IMR-90 (cell line): Measurements from ENCODE around the gene HFM1. TPM values are rescaled to one million over a fixed set of nuclear protein-coding genes. Genes with fewer than 3 reads are reported as not detected.

Experiments
- ATAC-seq: fragments of 200-7000 bp; cut with Tn5 transposase; 2 replicates; pipeline ENCODE4 v1.9.1; 2020; ENCODE audit warnings: low read depth, mild to moderate bottlenecking, moderate library complexity
- BruUV-seq: library from RNA; stranded (reverse); fragments of 400-500 nt; replicated peaks from 2 replicates; lab custom pipeline; 2021; lab: Mats Ljungman, UMichigan
- CTCF ChIA-PET: fragments of 300-600 bp; formaldehyde crosslinking; extraction: SDS; loops from one replicate; lab custom pipeline; 2021; ENCODE audit warnings: antibody characterized with exemption; lab: Yijun Ruan, JAX
- POLR2A ChIA-PET: fragments of 300-600 bp; sonication (Branson Sonifier 250); formaldehyde crosslinking; loops from one replicate; lab custom pipeline; 2022; ENCODE audit warnings: antibody characterized with exemption; ENCODE audit not compliant: unreplicated experiment; lab: Charles Lee
- DNase-seq: peaks from one replicate; pipeline ENCODE4 v3.0.0; 2013
- H2AFZ ChIP-seq: replicated peaks from 2 replicates; pipeline ENCODE3; 2013; ENCODE audit warnings: low read length, mild to moderate bottlenecking; ENCODE audit not compliant: poor library complexity
- H2AK5ac ChIP-seq: 2 replicates; pipeline ENCODE4 v1.6.1; 2013; ENCODE audit warnings: low read depth, low read length, inconsistent platforms
- H2AK9ac ChIP-seq: replicated peaks from 2 replicates; pipeline ENCODE3; 2013; ENCODE audit warnings: mild to moderate bottlenecking, low read depth, low read length, moderate library complexity; ENCODE audit not compliant: poor library complexity
- H2BK120ac ChIP-seq: 2 replicates; pipeline ENCODE4 v1.6.1; 2013; ENCODE audit warnings: low read depth, low read length, inconsistent platforms
- H2BK15ac ChIP-seq: 3 replicates; pipeline ENCODE4 v1.6.1; 2013; ENCODE audit warnings: low read depth, low read length, inconsistent platforms
- H2BK20ac ChIP-seq: 2 replicates; pipeline ENCODE4 v1.6.1; 2013; ENCODE audit warnings: low read depth, mild to moderate bottlenecking, inconsistent platforms, low read length, moderate library complexity
- H2BK5ac ChIP-seq: 2 replicates; pipeline ENCODE4 v1.6.1; 2013; ENCODE audit warnings: mild to moderate bottlenecking, low read depth, low read length, inconsistent platforms; ENCODE audit not compliant: poor library complexity, severe bottlenecking
- H3K14ac ChIP-seq: replicated peaks from 2 replicates; pipeline ENCODE4 v1.6.1; 2013; ENCODE audit warnings: low read depth, low read length, inconsistent platforms
- H3K18ac ChIP-seq: 2 replicates; pipeline ENCODE4 v1.6.1; 2013; ENCODE audit warnings: low read depth, low read length, control low read depth
- H3K23ac ChIP-seq: 2 replicates; pipeline ENCODE4 v1.6.1; 2013; ENCODE audit warnings: low read depth, low read length, inconsistent platforms
- H3K27ac ChIP-seq: 2 replicates; pipeline ENCODE4 v1.5.1; 2013; ENCODE audit warnings: mild to moderate bottlenecking, control low read depth, low read length; ENCODE audit not compliant: insufficient read depth
- H3K27me3 ChIP-seq: 2 replicates; pipeline ENCODE4 v1.6.1; 2013; ENCODE audit warnings: low read length; ENCODE audit not compliant: control insufficient read depth, insufficient read depth
- H3K36me3 ChIP-seq: 2 replicates; pipeline ENCODE4 v1.6.1; 2013; ENCODE audit warnings: low read length, mixed read lengths; ENCODE audit not compliant: control insufficient read depth, insufficient read depth
- H3K4ac ChIP-seq: 2 replicates; pipeline ENCODE4 v1.6.1; 2013; ENCODE audit warnings: low read depth, low read length, inconsistent platforms
- H3K4me1 ChIP-seq: 2 replicates; pipeline ENCODE4 v1.6.1; 2013; ENCODE audit warnings: low read length, mixed read lengths; ENCODE audit not compliant: control insufficient read depth, insufficient read depth
- H3K4me2 ChIP-seq: 2 replicates; pipeline ENCODE4 v1.6.1; 2013; ENCODE audit warnings: low read depth, mild to moderate bottlenecking, control low read depth, low read length, moderate library complexity
- H3K4me3 ChIP-seq: 2 replicates; pipeline ENCODE4 v1.5.1; 2013; ENCODE audit warnings: low read depth, mild to moderate bottlenecking, control low read depth, low read length, moderate library complexity; ENCODE audit not compliant: insufficient read depth
- H3K56ac ChIP-seq: 2 replicates; pipeline ENCODE4 v1.6.1; 2013; ENCODE audit warnings: low read length, inconsistent platforms; ENCODE audit not compliant: insufficient read depth; ENCODE audit errors: extremely low read depth
- H3K79me1 ChIP-seq, 2 experiments: 2 replicates each; pipeline ENCODE4 v1.6.1; 2013; ENCODE audit warnings: low read length in 2 of 2, inconsistent platforms in 1 of 2, low read depth in 1 of 2
- H3K9ac ChIP-seq: 2 replicates; pipeline ENCODE4 v1.6.1; 2013; ENCODE audit warnings: low read depth, low read length, control low read depth
- H3K9me1 ChIP-seq: 2 replicates; pipeline ENCODE4 v1.6.1; 2013; ENCODE audit warnings: low read length, inconsistent platforms; ENCODE audit not compliant: insufficient read depth
- H3K9me3 ChIP-seq: 2 replicates; pipeline ENCODE4 v1.6.1; 2013; ENCODE audit warnings: low read length; ENCODE audit not compliant: control insufficient read depth, insufficient read depth
- H4K20me1 ChIP-seq: 2 replicates; pipeline ENCODE4 v1.6.1; 2013; ENCODE audit warnings: low read length, inconsistent platforms; ENCODE audit not compliant: insufficient read depth
- H4K5ac ChIP-seq: 2 replicates; pipeline ENCODE4 v1.6.1; 2013; ENCODE audit warnings: mild to moderate bottlenecking, low read depth, low read length, control low read depth
- H4K8ac ChIP-seq, 2 experiments: 2 replicates each; pipeline ENCODE4 v1.6.1; 2013; ENCODE audit warnings: low read depth in 2 of 2, low read length in 2 of 2, control low read depth in 1 of 2, inconsistent platforms in 1 of 2
- H4K91ac ChIP-seq: 2 replicates; pipeline ENCODE4 v1.6.1; 2013; ENCODE audit warnings: low read depth, low read length, inconsistent platforms; ENCODE audit not compliant: insufficient read depth
- CHD1 ChIP-seq: IDR thresholded peaks from 2 replicates; pipeline ENCODE4 v1.6.1; 2012; ENCODE audit warnings: low read depth, low read length, improper control_type of control experiment
- FOS ChIP-seq: fragments of 150-350 bp; IDR thresholded peaks from 2 replicates; pipeline ENCODE4 v1.6.1; 2016; ENCODE audit warnings: low read depth, low read length
- MAZ ChIP-seq: IDR thresholded peaks from 2 replicates; pipeline ENCODE4 v1.6.1; 2012; ENCODE audit warnings: low read depth, mild to moderate bottlenecking, low read length, improper control_type of control experiment, moderate library complexity, borderline replicate concordance
- MXI1 ChIP-seq: IDR thresholded peaks from 2 replicates; pipeline ENCODE4 v1.6.1; 2012; ENCODE audit warnings: low read depth, mild to moderate bottlenecking, low read length, moderate library complexity, borderline replicate concordance
- NFE2L2 ChIP-seq: fragments of 150-350 bp; IDR thresholded peaks from 2 replicates; pipeline ENCODE4 v1.6.1; 2016; ENCODE audit warnings: low read depth, mild to moderate bottlenecking, low read length
- USF2 ChIP-seq: fragments of 150-350 bp; IDR thresholded peaks from 2 replicates; pipeline ENCODE4 v1.6.1; 2017; ENCODE audit warnings: mild to moderate bottlenecking, antibody characterized with exemption, low read length, low read depth
- WGBS, 2 experiments: methylation state at CpG; one replicate each; pipeline versions ENCODE4 v1.1.5 to v1.1.7; 2013; ENCODE audit warnings: missing lambda C conversion rate in 2 of 2; ENCODE audit not compliant: insufficient read length in 1 of 2; ENCODE audit errors: extremely low coverage in 2 of 2; 5-methylcytosine and 5-hydroxymethylcytosine counted together
- dilution Hi-C: fragments of 300-500 bp; cut with HindIII; formaldehyde crosslinking; loops from one replicate; pipeline ENCODE4 v1.14.3; 2018; ENCODE audit warnings: low sequenced_read_pairs; ENCODE audit not compliant: unreplicated experiment
- in situ Hi-C: fragments of 300-500 bp; cut with MboI; formaldehyde crosslinking; loops from 3 replicates; pipeline ENCODE4 v1.14.3; 2019; ENCODE audit warnings: low sequenced_read_pairs, inconsistent platforms, mixed read lengths
- intact Hi-C: fragments of 100-400 bp; cut with micrococcal nuclease; formaldehyde crosslinking; loops from 2 replicates; pipeline ENCODE4 v1.10.0; 2022
- polyA plus RNA-seq, 3 experiments: library from polyadenylated mRNA; depleted of rRNA; stranded (reverse); fragments of >200 nt; gene quantifications; 2 replicates each; pipeline ENCODE4 v1.2.3, GENCODE V29; 2012; ENCODE audit warnings: low replicate concordance in 1 of 3
- total RNA-seq: library from RNA; depleted of rRNA; stranded (reverse); fragments of >200 nt; gene quantifications from 2 replicates; pipeline ENCODE4 v1.2.3, GENCODE V29; 2012
- TF ChIP-seq, protein P1 (sequence below): conservative IDR thresholded peaks from 2 replicates; pipeline ENCODE4 v1.5.1; 2012; ENCODE audit warnings: mild to moderate bottlenecking, low read depth, low read length, improper control_type of control experiment

Gene HFM1
- total and polyA plus RNA-seq, 2 of the 4 experiments (the other 2 are of a cell fraction) = 0.15 to 0.18 TPM

DNA sequence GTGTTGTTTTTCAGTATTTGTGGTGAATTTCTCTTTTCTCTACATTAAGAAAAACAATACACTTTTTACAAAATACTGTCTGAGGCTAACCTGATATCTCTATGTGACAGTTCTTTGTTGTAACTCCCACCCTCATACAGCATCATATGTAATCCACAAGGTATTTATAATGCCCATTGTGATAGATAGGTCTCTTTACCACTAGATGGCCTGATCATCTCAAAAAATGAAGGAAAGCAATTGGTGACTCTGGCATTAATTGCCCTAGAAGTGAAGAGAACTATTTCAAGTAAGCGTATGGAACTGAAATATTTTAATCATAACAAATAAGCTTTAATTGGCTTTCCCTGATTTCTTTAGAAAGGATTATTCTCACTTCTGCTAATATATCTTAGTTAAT, 36.2 kb upstream of the HFM1 start:
- no peak overlapping the region for H3K56ac ChIP-seq
- no peaks in the 10 kb centered on the region for H3K9me1 ChIP-seq
- H3K9me3 ChIP-seq = no peaks in the 10 kb centered on the region
- H3K14ac ChIP-seq = no peak overlapping the region
- H3K4me3 ChIP-seq = no peak overlapping the region
- in situ Hi-C loops (no loop called here), intact Hi-C loops (no loop called here), dilution Hi-C loops (no loop called here)
- ATAC-seq (no peak), DNase-seq (no peak)
- no peak overlapping the region for H2BK20ac ChIP-seq
- H2BK120ac ChIP-seq = no peak overlapping the region
- no peak overlapping the region for H4K5ac ChIP-seq
- no peak overlapping the region for H3K23ac ChIP-seq
- no peaks in the 10 kb centered on the region for H4K20me1 ChIP-seq
- H2AK5ac ChIP-seq = no peak overlapping the region
- no peaks in the 10 kb centered on the region for H3K4me1 ChIP-seq
- H3K79me1 ChIP-seq = no peaks in the 10 kb centered on the region
- no peak overlapping the region for H3K27ac ChIP-seq
- no peak overlapping the region for H3K4me2 ChIP-seq
- H4K8ac ChIP-seq = no peak overlapping the region
- no TSS peak for BruUV-seq
- POLR2A ChIA-PET = no interaction called here
- H3K4ac ChIP-seq = no peak overlapping the region
- H2AK9ac ChIP-seq = no peak overlapping the region
- no peak overlapping the region for H2BK15ac ChIP-seq
- H3K18ac ChIP-seq = no peak overlapping the region
- H2AFZ ChIP-seq = no peak overlapping the region
- H3K27me3 ChIP-seq = no peaks in the 10 kb centered on the region
- H3K36me3 ChIP-seq = no peaks in the 10 kb centered on the region
- no peak overlapping the region for H4K91ac ChIP-seq
- no CpG with 5 or more reads among the region's 1 CpG for WGBS, 2 experiments
- CTCF ChIA-PET = no interaction called here
- H3K9ac ChIP-seq = no peak overlapping the region
- TF ChIP-seq MAZ (no peak), CHD1 (no peak), NFE2L2 (no peak), FOS (no peak), USF2 (no peak), MXI1 (no peak)
- TF ChIP-seq, protein P1, sequence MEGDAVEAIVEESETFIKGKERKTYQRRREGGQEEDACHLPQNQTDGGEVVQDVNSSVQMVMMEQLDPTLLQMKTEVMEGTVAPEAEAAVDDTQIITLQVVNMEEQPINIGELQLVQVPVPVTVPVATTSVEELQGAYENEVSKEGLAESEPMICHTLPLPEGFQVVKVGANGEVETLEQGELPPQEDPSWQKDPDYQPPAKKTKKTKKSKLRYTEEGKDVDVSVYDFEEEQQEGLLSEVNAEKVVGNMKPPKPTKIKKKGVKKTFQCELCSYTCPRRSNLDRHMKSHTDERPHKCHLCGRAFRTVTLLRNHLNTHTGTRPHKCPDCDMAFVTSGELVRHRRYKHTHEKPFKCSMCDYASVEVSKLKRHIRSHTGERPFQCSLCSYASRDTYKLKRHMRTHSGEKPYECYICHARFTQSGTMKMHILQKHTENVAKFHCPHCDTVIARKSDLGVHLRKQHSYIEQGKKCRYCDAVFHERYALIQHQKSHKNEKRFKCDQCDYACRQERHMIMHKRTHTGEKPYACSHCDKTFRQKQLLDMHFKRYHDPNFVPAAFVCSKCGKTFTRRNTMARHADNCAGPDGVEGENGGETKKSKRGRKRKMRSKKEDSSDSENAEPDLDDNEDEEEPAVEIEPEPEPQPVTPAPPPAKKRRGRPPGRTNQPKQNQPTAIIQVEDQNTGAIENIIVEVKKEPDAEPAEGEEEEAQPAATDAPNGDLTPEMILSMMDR = no peak; the same call in 1 of the 2 replicates
- no peak overlapping the region for H2BK5ac ChIP-seq
